CD4-positive, alpha-beta T cell treated with Interferon gamma for 1 hour (primary cell): Measurements from ENCODE around the gene DCTN4.
"Not testable (repeated sequence)": the region's sequence is repeated elsewhere in the genome, so short reads cannot be mapped to it uniquely, and the experiment has no call there.

ENCODE experiments used
- DNase-seq: peaks from one replicate; pipeline ENCODE4 v3.0.0-alpha.2; 2020

Gene DCTN4

DNA sequence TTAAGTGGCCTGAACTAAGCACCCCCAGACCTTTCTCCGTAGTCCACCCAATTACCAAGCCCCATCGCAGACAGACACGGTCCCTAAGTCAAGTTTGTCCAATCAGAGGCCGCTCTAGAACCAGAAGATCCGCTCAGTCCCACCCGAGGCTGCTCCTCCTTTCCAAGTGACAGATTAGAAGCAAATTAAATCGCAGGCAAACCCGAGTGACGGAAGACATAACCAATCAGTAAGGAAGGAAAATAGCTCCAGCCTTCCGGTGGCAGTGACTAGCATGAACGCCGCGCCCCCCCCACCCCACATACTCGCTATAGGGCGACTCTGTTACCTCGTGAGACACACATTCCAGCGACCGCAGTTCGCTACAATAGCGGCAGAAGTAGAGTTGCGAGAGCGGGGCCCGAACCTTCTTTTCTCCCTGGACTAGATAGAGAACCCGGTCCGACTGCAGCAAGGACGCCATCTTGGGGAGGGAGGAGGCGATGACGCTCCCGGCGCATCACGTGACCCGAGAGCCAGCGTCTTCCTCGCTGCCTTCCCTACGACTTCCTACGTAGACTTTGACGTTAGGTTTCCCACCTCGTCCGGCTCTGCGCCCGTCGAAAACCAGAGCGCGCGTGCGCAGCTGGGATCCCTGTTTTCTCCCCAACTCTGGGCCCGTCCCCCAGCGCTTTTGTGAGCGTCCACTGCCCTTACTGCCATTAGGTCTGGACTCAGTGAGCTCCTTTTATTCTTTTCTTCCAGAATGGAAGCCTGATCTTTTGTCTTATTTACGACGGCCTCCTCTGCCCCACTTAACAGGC lies at the start of gene DCTN4:
Gene DCTN4, minus strand, starts transcription at position 487 of the 803 bp plus-strand sequence. Its CDS starts 24 bp downstream, at position 463.
- peak; percentile 94 for DNase-seq

GRCh38 chr5:150804388-150804787 lies 45.6 kb upstream of the DCTN4 start:
- DNase-seq: no peak

DNA sequence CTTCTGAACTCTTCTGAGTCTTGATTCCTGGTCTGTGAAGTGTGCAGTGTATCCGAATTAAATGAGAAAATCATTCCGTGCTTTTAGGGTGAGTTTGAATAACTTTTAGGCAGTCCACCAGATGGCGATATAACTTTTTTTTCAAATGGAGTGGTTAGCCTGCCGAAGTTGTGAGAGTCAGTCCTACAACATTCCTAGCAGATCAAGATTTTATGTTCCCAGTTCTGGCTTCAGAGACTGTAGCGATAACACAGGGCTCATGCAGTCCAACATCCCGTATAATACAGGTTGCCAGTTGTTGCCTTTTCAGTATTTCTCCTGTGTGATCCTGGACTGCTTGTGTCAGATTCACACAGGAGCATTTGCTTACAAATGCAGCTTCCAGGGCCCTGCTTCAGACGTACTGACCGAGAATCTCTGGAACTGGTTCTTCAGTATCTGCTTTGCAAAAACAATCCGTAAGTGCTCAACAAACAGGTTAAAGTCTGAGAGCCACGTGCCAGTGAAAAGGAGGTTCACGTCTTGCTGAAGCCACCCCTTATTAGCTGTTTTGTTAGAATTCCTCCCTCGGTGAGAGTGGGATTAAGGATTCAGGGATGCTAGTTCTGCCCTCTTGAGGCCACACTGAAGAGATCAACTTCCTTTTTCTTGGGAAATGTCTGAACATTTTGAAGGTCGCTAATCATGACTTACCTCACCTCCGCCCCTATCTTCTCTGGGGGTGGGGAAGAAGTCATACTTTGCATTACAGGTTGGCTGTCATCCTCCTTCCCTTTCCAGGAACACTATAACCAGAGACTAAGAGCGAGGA lies 42.5 kb upstream of the DCTN4 start:
- DNase-seq: no peak

- no peak for DNase-seq
These were observed 38.6 kb upstream of the DCTN4 start for GRCh38 chr5:150797384-150797783.

- no peak for DNase-seq
These were observed 36.1 kb upstream of the DCTN4 start for GRCh38 chr5:150794927-150795326.

- DNase-seq: not testable (repeated sequence)
These were observed 34.6 kb upstream of the DCTN4 start for GRCh38 chr5:150793423-150793888.

DNA sequence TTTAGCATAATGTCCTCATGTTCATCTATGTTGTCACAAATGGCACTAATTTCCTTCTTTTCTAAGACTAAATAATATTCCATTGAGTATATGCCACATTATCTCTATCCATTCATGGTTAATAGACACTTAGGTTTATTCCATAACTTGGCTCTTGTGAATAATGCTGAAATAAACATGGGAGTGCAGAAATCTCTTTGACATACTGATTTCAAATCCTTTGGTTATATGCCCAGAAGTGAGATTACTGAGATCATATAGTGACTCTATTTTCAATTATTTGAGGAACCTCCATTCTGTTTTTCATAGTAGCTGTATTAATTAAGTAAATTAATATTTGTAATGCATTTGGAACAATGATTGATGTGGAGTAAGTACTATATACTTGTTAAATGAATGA lies 32.7 kb upstream of the DCTN4 start:
- no peak for DNase-seq

GRCh38 chr5:150789943-150790611 lies 31.3 kb upstream of the DCTN4 start:
- DNase-seq: peak; percentile 41

DNA sequence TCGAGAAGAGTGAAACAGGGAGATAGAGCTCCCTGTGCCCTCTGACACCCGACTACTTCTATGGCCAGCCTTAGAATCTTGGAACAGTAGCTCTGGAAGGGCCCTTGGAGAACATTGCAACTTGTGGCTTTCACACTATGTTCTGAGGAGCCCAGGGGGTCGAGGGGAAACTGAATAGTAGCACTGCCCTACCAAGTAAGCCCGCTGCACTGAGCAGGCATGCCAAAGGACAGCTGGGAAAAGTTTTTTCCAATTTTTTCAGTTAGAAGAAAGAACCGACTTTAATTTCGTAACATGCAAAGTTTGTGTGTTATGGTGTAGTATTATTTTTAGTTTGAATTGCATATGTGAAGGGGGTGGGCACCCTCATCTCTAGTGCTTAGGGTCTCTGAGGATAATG lies 30.6 kb upstream of the DCTN4 start:
- DNase-seq: no peak

- DNase-seq: no peak
These were observed 30.2 kb upstream of the DCTN4 start for GRCh38 chr5:150788977-150789376.

GRCh38 chr5:150787656-150788055 lies 28.8 kb upstream of the DCTN4 start:
- DNase-seq: no peak

DNA sequence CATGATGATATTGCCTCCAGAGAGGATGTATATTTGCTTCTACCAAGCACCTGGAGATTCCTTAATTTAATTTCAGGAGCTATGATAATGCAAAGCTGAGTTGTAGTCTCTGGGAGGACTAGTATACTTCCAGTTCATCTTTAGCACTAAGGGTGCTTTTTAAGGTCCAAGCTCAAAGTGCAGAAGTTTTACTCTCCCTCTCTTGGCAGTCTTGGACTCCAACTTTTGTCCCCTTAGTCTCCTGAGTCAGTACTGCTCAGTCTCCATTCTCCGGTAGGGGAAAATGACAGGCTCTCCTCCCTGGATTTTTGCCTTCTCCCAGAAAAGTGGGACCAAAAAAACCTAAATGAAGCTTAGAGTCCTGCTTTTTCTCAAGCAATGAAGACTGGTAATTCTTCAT lies 28.1 kb upstream of the DCTN4 start:
- no peak for DNase-seq

GRCh38 chr5:150785950-150786349 lies 27.1 kb upstream of the DCTN4 start:
- DNase-seq: no peak

DNA sequence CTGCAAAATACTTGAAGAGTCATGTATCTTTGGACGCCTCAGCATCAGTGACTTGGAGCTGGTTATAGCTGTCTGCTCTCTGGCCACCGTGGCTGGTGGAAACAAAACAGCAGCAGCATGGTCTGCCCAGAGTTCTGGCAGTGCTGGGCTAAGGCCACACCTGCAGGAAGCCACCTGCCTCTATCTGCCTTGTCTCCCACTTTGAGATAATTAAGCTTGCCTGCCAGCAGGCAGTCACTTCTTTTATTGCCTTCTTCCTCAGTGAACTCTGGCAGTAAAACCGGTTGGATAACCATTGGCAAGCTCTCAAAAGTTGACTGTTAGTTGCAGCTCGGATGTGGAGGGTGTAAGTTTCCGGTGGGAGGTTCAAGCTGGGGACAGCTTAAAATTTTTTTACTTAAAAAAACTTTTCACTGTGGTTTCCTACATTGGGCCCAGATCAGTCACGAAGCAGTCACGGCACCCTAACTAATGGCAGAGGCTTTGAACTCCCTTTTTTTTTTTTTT lies 24.7 kb upstream of the DCTN4 start:
- peak; percentile 65 for DNase-seq

- no peak for DNase-seq
These were observed 24.0 kb upstream of the DCTN4 start for GRCh38 chr5:150782850-150783249.

- no peak for DNase-seq
These were observed 23.1 kb upstream of the DCTN4 start for GRCh38 chr5:150781706-150782614.

DNA sequence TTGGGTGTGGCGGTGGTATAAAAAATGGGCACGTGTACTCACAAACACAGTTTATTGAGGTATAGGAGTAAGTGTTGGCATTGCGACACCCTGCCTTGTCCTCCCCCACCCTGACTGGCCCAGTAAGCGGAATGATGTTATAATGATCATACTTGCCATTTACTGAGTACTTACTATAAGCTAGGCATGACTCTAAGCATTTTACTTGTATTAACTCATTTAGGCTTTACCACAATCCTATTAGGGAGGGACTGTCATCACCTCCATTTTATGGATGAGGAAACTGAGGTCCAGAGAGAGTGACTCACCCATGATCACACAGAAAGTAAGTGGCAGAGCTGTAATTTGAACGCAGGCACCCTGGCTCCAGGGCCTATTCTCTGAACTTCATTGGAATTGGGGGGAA lies 22.0 kb upstream of the DCTN4 start:
- DNase-seq: no peak

DNA sequence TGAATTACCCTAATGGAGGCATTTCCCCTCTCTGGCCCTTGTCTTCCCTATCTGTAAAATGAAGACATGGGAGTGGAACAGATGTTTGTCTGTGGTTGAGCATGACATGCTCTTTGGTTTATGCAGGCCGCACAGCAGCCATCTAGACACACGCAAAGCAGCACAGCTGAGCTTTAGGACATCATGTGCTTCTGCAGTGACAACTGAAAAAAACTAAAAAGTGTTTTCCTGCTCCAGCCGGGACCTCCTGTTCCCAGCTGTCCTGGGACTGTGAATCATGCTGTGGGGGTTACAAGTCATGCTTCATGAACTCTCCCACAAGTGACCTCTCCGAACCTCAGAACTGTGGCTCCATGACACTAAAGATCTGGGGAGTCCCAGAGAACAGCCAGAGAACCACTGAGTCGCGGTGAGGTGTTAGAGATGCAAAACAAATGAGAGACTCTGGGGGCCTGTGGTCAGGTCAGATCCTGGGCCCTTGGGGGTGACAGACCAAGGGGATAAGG lies 21.4 kb upstream of the DCTN4 start:
- peak; percentile 9 for DNase-seq

GRCh38 chr5:150779397-150780186 lies 20.8 kb upstream of the DCTN4 start:
- DNase-seq: no peak

- peak; percentile 72 for DNase-seq
These were observed 19.9 kb upstream of the DCTN4 start, which contains the start of gene SMIM3 for GRCh38 chr5:150778517-150779396. Gene SMIM3 (plus strand): TSS chr5:150778757. CDS start chr5:150795441, 16,684 bp downstream.
